Activated naive CD8-positive, alpha-beta T cell treated with anti-CD3 and anti-CD28 coated beads for 36 hours (primary cell): ENCODE measurements around the gene IKZF3. TPM values are rescaled to one million over a fixed set of nuclear protein-coding genes. Genes with fewer than 3 reads are reported as not detected.
A peak's percentile ranks its signal among the peaks of the same experiment; 100 is the strongest.
"Not testable (repeated sequence)": the region's sequence is repeated elsewhere in the genome, so short reads cannot be mapped to it uniquely, and the experiment has no call there.

Experiments
- DNase-seq: peaks from one replicate; pipeline ENCODE4 v3.0.0; 2021
- H3K27ac Mint-ChIP-seq: one replicate; pipeline ENCODE4 v1.8.0; 2022; ENCODE audit warnings: mild to moderate bottlenecking, moderate library complexity, mixed read lengths
- H3K27me3 Mint-ChIP-seq: one replicate; pipeline ENCODE4 v1.8.0; 2022; ENCODE audit warnings: mild to moderate bottlenecking, mixed read lengths
- H3K36me3 Mint-ChIP-seq: one replicate; pipeline ENCODE4 v1.8.0; 2021; ENCODE audit warnings: mild to moderate bottlenecking, mixed read lengths
- H3K4me1 Mint-ChIP-seq: one replicate; pipeline ENCODE4 v1.8.0; 2021; ENCODE audit warnings: mixed read lengths
- H3K4me3 Mint-ChIP-seq: one replicate; pipeline ENCODE4 v1.8.0; 2022; ENCODE audit warnings: mild to moderate bottlenecking, moderate library complexity, mixed read lengths
- H3K9me3 Mint-ChIP-seq: one replicate; pipeline ENCODE4 v1.8.0; 2022; ENCODE audit warnings: mixed read lengths
- total RNA-seq, 2 experiments: library from RNA; stranded (reverse); gene quantifications; one replicate each; pipeline ENCODE4 v1.2.3, GENCODE V29; 2021

Gene IKZF3
- total RNA-seq, 2 experiments from 2014 or later: 43.9 to 44.6 TPM

GRCh38 chr17:39753514-39754160 is 110.5 kb downstream of the IKZF3 start:
- Mint-ChIP-seq H3K4me3 (peak overlapping the region; percentile 78), H3K4me1 (peaks cover 58% of the 10 kb centered on the region), H3K9me3 (no peaks in the 10 kb centered on the region), H3K27me3 (no peaks in the 10 kb centered on the region), H3K36me3 (peaks cover 2% of the 10 kb centered on the region), H3K27ac (peak overlapping the region; percentile 89)
- DNase-seq: peak; percentile 76

GRCh38 chr17:39752241-39752881 is 111.8 kb downstream of the IKZF3 start:
- Mint-ChIP-seq H3K4me1 (peaks cover 45% of the 10 kb centered on the region), H3K27me3 (no peaks in the 10 kb centered on the region), H3K27ac (no peak overlapping the region), H3K9me3 (no peaks in the 10 kb centered on the region), H3K36me3 (no peaks in the 10 kb centered on the region), H3K4me3 (peak overlapping the region; percentile 38)
- DNase-seq: no peak

DNA sequence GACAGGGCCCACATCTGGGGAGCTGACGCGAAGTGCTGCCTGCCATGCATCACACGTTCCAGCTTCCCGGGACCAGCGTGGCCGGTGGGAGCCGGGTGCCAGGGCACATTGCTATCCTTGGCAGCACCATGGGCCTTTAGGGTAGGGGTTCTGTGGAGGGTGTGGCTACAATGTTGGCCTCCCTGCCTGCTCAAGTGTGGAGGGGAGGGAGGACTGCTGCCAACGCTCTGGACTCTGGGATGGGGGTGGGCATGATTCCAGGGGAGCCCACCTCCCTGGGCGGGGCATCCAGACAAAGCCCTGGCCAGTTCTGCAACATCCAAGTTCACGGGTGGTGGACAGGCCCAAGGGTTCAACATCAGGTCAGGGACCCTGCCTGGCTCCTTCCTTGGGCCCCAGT is 112.5 kb downstream of the IKZF3 start:
- no peaks in the 10 kb centered on the region for H3K9me3 Mint-ChIP-seq
- H3K4me3 Mint-ChIP-seq: no peak overlapping the region
- peak overlapping the region; percentile 27 for H3K27ac Mint-ChIP-seq
- H3K36me3 Mint-ChIP-seq: no peaks in the 10 kb centered on the region
- peaks cover 38% of the 10 kb centered on the region for H3K4me1 Mint-ChIP-seq
- DNase-seq: no peak
- H3K27me3 Mint-ChIP-seq: no peaks in the 10 kb centered on the region

- H3K9me3 Mint-ChIP-seq: no peaks in the 10 kb centered on the region
- no peak overlapping the region for H3K27ac Mint-ChIP-seq
- no peaks in the 10 kb centered on the region for H3K36me3 Mint-ChIP-seq
- DNase-seq: no peak
- no peak overlapping the region for H3K4me3 Mint-ChIP-seq
- no peaks in the 10 kb centered on the region for H3K27me3 Mint-ChIP-seq
- H3K4me1 Mint-ChIP-seq: peaks cover 32% of the 10 kb centered on the region
Observed at GRCh38 chr17:39751016-39751543, 113.0 kb downstream of the IKZF3 start.

DNA sequence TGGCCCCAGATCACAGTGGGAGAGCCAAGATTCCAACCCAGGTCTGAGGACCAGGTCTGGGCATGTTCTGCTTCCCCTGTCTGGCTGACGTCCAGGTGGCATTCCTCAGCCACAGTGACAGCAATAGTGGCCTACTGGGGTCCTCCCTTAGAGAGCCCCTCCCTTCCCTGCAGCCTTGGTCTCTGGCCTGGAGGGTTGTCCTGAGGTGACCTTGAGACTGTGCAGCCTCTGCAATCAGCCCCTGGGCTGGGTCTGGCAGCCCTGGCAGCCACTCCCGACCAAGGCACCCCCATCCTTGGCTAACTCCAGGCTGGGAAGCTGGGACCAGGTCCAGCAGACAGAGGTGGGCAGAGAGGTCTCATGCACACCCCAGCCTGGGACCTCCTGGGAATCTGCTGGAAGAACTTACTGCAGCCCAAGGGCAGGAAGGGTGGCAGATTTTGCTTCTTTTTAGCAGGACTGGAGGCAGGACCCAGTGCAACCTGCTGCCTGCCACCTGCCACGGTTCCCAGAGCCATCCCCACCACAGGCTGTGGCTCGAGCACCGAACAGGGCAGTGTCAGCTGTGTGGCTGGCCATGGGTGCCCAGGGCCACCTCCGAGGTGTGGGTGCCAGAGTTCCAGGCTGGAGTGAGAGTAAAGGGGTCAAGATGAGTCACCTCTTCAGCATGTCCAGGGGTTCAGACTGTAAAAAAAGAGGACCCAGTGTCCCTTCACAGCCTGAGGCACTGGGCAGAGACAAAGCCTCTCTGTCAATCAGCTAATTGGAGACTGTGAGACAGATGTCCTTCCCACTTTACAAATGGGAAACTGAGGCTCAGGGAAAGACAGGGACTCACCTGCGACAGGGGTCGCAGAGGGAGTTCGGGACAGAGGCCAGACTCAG is 113.7 kb downstream of the IKZF3 start:
- no peak overlapping the region for H3K4me3 Mint-ChIP-seq
- no peaks in the 10 kb centered on the region for H3K36me3 Mint-ChIP-seq
- H3K4me1 Mint-ChIP-seq: peaks cover 25% of the 10 kb centered on the region
- no peak overlapping the region for H3K27ac Mint-ChIP-seq
- H3K9me3 Mint-ChIP-seq: no peaks in the 10 kb centered on the region
- no peak for DNase-seq
- H3K27me3 Mint-ChIP-seq: no peaks in the 10 kb centered on the region

- H3K36me3 Mint-ChIP-seq, H3K4me3 Mint-ChIP-seq, H3K9me3 Mint-ChIP-seq, DNase-seq, H3K27me3 Mint-ChIP-seq, H3K27ac Mint-ChIP-seq: not testable (repeated sequence)
- peaks cover 18% of the 10 kb centered on the region for H3K4me1 Mint-ChIP-seq
Observed at GRCh38 chr17:39748444-39749034, 115.6 kb downstream of the IKZF3 start.

DNA sequence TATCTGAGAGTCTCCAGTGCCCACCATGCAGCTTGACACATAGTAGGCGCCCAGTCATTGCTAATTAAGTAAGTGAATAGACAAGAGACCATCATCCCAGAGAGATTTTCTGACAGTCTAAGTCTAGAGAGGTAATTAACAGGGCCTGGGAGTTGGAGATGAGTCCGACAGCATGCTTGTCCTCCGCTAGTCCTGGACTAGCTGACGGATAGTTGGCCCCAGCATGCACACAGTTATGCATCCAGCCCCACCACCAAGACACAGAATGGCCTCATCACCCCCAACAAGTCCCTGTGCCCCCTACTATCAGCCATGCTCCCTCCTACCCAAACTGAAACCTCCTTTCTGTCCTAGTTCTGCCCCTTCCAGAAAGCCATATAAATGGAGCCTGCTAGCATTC is 116.4 kb downstream of the IKZF3 start:
- H3K9me3 Mint-ChIP-seq: no peaks in the 10 kb centered on the region
- H3K4me1 Mint-ChIP-seq: peaks cover 11% of the 10 kb centered on the region
- no peak for DNase-seq
- no peaks in the 10 kb centered on the region for H3K27me3 Mint-ChIP-seq
- no peak overlapping the region for H3K27ac Mint-ChIP-seq
- no peak overlapping the region for H3K4me3 Mint-ChIP-seq
- no peaks in the 10 kb centered on the region for H3K36me3 Mint-ChIP-seq

GRCh38 chr17:39746145-39746461 is 118.0 kb downstream of the IKZF3 start:
- DNase-seq: no peak
- Mint-ChIP-seq H3K36me3 (no peaks in the 10 kb centered on the region), H3K27me3 (no peaks in the 10 kb centered on the region), H3K9me3 (no peaks in the 10 kb centered on the region), H3K27ac (no peak overlapping the region), H3K4me3 (no peak overlapping the region), H3K4me1 (no peaks in the 10 kb centered on the region)

DNA sequence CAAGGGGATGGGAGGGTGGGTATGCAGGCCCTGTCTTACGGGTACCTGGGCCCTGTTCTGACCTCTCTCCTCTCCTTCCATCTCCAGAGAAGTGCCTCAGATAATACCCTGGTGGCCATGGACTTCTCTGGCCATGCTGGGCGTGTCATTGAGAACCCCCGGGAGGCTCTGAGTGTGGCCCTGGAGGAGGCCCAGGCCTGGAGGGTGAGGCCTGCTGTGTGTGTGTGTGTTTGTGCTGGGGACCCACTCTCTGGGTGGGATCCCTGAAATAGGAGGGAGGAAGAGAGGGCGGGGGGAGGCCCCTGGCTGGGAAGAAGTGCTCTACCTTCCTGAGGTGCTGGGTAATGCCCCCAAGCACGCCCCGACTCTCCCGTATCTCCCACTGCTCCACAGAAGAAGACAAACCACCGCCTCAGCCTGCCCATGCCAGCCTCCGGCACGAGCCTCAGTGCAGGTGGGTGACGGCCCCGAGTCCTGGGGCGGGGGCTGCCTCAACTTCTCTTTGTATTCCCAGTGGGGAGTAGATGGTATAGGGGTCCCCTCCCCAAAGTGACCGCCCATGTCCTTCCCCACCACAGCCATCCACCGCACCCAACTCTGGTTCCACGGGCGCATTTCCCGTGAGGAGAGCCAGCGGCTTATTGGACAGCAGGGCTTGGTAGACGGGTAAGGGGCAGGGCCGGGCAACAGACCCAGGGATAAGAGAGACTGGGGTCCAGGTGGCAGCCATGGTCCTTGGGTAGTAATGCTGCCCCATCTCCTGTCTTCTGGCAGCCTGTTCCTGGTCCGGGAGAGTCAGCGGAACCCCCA is 118.6 kb downstream of the IKZF3 start:
- H3K36me3 Mint-ChIP-seq: no peaks in the 10 kb centered on the region
- peaks cover under 1% of the 10 kb centered on the region for H3K4me1 Mint-ChIP-seq
- no peak for DNase-seq
- peaks cover 1% of the 10 kb centered on the region for H3K27me3 Mint-ChIP-seq
- no peak overlapping the region for H3K4me3 Mint-ChIP-seq
- no peak overlapping the region for H3K27ac Mint-ChIP-seq
- H3K9me3 Mint-ChIP-seq: no peaks in the 10 kb centered on the region

- Mint-ChIP-seq H3K9me3 (no peaks in the 10 kb centered on the region), H3K27ac (no peak overlapping the region), H3K36me3 (no peaks in the 10 kb centered on the region), H3K4me3 (no peak overlapping the region), H3K4me1 (peaks cover 8% of the 10 kb centered on the region), H3K27me3 (peaks cover 8% of the 10 kb centered on the region)
- DNase-seq: no peak
Observed at GRCh38 chr17:39744836-39745215, 119.3 kb downstream of the IKZF3 start.

DNA sequence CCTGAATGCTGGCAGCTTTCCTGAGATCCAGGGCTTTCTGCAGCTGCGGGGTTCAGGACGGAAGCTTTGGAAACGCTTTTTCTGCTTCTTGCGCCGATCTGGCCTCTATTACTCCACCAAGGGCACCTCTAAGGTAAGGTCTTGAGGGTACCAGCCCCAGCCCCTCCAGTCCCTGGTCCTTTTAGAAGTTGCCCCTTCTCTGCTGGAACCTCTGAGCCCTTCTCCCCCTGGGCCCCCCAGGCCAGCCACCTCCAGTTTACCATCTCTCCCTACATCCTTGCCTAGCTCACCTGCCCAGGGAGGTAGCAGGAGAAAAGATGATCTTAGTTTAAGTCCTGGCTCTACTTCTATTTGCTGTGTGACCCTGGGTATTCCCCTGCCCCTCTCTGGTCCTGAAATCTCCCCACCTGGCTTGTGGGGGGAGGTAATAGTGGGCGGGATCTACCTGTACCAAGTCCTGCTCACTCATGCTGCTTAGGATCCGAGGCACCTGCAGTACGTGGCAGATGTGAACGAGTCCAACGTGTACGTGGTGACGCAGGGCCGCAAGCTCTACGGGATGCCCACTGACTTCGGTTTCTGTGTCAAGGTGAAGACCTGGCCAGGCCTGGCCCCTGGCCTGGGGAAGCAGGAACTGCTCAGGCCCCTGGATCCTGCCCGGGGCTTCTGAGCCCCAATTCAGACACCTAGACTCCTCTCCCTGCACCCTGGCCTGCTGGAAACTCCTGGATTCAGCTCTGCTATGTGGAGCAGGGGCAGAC is 119.9 kb downstream of the IKZF3 start:
- no peaks in the 10 kb centered on the region for H3K9me3 Mint-ChIP-seq
- H3K27ac Mint-ChIP-seq: no peak overlapping the region
- peaks cover 12% of the 10 kb centered on the region for H3K27me3 Mint-ChIP-seq
- DNase-seq: no peak
- H3K36me3 Mint-ChIP-seq: no peaks in the 10 kb centered on the region
- H3K4me1 Mint-ChIP-seq: peaks cover 9% of the 10 kb centered on the region
- H3K4me3 Mint-ChIP-seq: no peak overlapping the region

GRCh38 chr17:39742856-39743436 is 121.2 kb downstream of the IKZF3 start:
- Mint-ChIP-seq H3K27ac (no peak overlapping the region), H3K4me3 (no peak overlapping the region), H3K9me3 (no peaks in the 10 kb centered on the region), H3K36me3 (no peaks in the 10 kb centered on the region), H3K4me1 (peaks cover 17% of the 10 kb centered on the region), H3K27me3 (peaks cover 21% of the 10 kb centered on the region)
- no peak for DNase-seq

DNA sequence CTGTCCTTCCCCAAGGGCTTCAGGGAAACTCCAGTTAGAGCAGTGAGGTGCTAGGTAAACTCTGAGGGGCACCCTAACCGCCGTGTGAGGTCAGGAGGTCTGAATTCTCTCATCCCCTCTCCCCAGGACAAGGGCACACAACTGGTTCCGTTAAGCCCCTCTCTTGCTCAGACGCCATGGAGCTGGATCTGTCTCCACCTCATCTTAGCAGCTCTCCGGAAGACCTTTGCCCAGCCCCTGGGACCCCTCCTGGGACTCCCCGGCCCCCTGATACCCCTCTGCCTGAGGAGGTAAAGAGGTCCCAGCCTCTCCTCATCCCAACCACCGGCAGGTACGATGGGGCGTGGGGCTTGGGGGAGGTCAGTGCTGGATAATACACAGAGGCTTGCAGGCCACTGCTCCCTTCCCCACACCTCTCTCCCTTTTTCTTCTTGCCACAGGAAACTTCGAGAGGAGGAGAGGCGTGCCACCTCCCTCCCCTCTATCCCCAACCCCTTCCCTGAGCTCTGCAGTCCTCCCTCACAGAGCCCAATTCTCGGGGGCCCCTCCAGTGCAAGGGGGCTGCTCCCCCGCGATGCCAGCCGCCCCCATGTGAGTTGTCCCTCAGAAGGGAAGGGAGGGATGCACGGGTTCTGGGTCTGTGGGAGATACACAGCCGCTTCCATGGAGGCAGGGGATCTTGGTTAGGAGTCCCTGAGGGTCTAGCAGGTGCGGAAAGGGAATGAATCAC is 121.8 kb downstream of the IKZF3 start:
- no peak for DNase-seq
- H3K27ac Mint-ChIP-seq: no peak overlapping the region
- H3K4me1 Mint-ChIP-seq: peaks cover 17% of the 10 kb centered on the region
- no peak overlapping the region for H3K4me3 Mint-ChIP-seq
- no peaks in the 10 kb centered on the region for H3K36me3 Mint-ChIP-seq
- H3K9me3 Mint-ChIP-seq: no peaks in the 10 kb centered on the region
- H3K27me3 Mint-ChIP-seq: peaks cover 25% of the 10 kb centered on the region
